Stimulated activated CD4-positive, alpha-beta T cell treated with anti-CD3 and anti-CD28 coated beads, Interleukin-12 subunit alpha, Interleukin-12 subunit beta, amount 100 ng/mL, for 48 hours (primary cell): Measurements from ENCODE around the gene RASAL2.
"Not testable (repeated sequence)": the region's sequence is repeated elsewhere in the genome, so short reads cannot be mapped to it uniquely, and the experiment has no call there.

ENCODE experiments used
- DNase-seq, 3 donors: peaks; one replicate each; pipeline ENCODE4 v3.0.0-alpha.2; 2020; ENCODE audit warnings: low read depth in 2 of 3, low spot score in 1 of 3

The RASAL2 gene

GRCh38 chr1:178220094-178220493 is 126.2 kb downstream of the RASAL2 start:
- DNase-seq = no peak

DNA sequence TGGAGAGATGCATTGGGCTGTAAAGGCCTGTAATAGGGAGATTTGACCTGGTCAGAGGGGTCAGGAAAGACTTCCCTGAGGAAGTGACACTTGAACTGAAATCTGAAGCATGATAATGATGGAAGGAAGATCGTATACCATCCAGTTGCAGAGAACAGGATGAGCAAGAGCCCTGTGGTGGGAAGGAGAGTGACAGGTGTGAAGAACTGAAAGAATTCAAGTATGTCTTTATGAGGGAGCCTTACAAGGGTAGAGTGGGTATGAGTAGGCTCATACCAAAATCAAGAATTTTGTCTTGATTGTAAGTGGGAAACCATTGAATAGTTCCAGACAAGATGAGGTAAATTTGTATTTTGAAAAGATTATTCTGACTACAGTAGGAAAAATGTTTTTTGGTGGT is 129.4 kb downstream of the RASAL2 start:
- DNase-seq = no peak

DNA sequence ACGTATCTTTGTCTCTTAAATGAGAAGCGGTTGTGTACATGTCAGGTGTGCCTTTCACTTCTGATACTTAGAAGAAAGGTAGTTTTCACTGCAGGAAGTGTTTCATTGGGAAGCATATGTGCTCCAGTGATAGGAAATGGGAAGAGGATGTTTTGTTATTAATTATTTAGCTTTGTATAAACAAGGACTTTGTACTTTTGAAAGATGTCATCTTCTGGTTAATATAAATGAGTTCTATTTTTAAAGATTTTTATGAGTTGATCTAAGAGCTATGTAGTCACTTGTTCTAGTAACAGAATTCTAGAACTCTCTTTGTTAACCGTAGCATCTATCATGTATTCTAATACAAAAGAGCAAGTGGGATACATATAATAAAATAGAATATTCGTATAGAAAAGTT is 130.5 kb downstream of the RASAL2 start:
- no peak for DNase-seq

DNA sequence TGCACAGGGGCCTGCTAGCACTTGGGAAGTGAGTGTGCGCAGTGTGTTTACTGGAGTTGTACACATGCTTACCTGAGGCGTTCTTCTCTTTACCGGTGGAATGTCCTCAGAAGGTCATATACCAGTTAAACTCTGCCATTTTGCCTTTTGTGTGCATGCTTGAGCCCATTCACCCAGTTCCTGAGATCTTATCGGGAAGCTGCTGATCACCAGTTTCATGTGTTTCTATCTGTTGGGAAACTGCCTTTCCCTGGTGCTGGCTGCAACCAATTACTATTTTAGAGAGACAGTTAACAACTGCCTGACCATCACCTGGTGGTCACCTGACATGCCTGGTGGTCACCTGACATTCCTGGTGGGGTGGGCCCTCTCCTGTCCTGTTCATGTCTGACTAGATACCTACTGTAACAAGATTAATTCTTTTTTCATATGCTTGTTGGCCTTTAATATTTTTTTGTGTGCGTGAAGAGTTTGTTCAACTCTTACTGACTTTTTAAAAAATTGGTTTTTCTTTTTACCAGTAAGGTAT is 137.0 kb downstream of the RASAL2 start:
- DNase-seq = no peak

DNA sequence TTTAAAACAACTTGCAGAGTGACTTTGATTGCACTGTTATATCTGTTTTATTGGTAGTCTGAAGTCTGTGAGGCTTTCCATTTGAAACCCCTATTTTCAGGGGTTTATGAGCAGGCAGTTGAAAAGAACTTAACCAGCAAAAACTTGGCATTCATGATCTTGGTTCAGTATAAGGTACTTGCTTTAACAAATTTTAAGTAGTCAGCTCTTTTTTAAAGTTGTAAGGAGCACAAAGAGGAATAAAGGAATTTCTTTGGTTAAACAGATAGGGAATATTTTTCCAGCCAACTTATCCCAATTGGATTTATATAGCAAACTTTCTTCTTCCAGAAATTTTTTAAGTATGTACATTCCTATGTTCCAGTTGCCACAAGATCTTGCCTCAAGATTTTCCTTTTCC is 138.2 kb downstream of the RASAL2 start:
- no peak for DNase-seq

DNA sequence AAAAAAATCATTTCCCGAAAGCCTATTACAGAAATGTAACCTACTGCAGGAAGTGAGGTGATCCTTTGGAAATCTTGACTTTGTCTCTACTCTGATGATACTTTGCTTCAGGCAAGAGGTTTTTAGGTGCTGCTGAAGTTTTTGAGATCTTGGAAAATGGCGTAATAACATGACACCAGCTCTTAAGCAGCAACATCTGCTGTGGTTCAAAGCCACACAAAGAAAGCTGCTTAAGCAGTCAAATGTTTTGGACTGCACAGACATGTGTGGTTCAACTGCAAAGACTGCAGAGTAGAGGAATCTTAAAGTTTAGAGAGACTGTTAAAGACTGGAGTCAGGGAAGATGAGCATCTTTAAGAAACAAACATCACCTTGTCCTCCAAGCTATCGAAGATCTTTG is 139.0 kb downstream of the RASAL2 start:
- DNase-seq = no peak

DNA sequence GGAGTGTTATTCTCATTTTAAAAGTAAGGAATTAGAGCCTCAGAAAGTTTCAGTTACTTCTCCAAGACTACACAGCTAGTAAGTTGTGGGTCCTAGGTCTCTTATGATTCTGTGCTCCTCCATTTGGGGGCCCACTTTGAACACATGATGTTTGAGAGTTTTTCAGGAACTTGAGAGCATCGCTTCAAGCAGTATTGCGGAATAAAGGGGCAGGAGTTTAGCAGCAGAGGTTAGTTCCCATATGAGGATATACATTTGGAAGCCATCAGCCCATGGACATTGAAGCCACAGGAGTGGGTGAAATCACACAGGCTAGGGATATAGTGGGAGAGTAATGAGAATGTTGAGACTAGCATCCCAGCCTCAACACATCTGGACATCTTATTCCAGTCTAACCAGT is 143.2 kb downstream of the RASAL2 start:
- no peak for DNase-seq

DNA sequence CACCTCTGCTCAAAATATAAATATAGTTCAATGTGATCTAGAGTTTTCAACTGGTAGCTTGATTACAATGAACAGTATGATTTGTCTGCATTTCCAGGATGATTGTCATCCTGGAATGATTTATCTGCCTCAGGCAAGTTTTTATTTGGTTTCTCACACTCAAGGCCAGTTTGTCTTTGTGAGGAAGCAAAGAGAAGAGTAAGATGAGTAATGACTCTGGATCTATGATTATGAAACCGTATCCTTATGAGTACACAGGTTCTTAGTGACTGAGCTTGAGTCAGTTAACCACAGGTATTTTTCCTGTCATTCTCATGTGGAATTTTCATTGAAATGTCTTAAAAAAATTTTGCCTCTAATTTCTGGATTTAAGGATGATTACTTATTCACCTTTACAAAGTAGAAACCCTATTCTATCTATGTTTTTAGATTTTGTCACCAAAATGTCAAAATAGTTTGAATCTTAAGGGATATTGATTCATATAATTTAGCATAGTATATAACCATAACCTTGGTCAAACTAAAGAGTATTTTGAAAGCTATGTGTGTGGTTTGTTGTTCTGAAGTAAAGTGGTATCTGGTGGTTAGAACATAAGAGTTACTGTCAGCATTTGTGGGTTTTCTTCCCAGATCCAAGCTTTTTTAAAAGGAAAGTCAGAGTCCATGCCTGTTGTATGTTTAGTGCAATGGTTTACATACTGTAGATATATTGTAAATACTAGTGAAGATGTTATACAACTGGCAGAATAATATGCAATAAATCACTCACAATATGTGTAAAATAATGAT is 145.0 kb downstream of the RASAL2 start:
- DNase-seq = no peak

GRCh38 chr1:178241057-178241456 is 147.2 kb downstream of the RASAL2 start:
- no peak for DNase-seq

DNA sequence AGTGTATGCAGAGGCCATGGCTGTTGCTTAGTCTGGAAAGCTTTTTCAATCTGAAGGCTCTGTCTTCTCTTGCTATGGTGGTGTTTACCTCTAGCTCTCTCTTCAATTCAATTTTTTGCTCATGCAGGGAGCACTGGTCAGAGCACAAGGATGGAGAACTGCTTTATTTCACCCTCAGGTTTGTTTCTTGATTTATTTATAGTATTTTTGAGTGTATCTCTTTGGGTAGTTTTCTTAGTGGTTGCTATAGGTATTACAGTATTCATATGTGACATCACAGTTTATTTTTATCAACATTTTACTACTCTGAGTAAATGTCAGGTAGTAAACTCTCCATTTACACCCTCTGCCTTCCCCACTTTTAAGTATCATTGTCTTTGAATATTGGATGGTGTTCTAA is 147.9 kb downstream of the RASAL2 start:
- DNase-seq = no peak

DNA sequence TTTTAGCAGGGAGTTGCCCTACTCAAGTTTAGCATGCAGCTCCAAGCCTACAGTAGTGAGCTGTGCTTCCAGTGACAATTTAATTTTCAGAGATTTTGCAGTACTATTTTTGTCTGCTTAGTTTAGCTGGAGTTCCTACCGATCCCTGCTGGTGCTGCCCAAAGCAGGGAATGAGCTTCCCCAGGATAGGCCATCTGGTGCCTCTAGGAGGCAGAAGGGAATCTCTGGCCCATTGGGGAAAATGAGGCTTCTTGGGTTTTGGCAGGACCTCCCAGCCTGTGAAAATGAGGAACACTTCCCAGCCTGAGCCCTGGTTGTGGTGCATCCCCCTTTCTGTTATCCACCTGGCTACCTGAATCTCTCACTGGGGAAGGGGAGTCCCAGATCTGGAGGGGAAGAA is 149.2 kb downstream of the RASAL2 start:
- no peak for DNase-seq

DNA sequence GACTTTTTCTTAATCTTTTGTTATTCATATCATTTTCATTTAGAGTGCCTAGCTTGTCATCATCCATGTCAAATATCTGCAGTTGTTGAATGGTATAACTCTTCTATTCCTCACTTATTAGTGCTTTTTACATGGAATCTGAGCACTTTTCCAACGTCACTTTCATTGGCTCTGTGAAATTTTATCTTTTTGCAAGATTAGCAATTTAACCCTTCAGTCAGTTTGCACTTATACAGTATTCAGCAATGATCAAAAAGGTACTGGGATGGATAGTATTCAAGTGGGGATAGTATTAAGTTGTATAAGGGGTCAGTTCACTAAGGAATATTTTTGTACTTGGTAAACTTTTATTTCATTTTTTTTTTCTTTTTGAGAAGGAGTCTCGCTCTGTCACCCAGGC is 150.0 kb downstream of the RASAL2 start:
- no peak for DNase-seq

- not testable (repeated sequence) for DNase-seq
Observed at GRCh38 chr1:178248284-178248683, 154.4 kb downstream of the RASAL2 start.

DNA sequence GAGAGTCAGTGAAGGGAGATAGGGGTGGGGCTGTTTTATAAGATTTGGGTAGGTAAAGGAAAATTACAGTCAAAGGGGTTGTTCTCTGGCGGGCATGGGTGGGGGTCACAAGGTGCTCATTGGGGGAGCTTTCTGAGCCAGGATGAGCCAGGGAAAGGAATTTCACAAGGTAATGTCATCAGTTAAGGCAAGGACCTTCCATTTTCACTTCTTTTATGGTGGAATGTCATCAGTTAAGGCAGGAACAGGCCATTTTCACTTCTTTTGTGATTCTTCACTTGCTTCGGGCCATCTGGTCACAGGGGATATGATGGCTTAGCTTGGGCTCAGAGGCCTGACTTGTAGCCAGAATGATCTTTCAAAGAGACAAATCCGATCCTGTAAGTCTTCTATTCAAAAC is 159.7 kb downstream of the RASAL2 start:
- not testable (repeated sequence) for DNase-seq

DNA sequence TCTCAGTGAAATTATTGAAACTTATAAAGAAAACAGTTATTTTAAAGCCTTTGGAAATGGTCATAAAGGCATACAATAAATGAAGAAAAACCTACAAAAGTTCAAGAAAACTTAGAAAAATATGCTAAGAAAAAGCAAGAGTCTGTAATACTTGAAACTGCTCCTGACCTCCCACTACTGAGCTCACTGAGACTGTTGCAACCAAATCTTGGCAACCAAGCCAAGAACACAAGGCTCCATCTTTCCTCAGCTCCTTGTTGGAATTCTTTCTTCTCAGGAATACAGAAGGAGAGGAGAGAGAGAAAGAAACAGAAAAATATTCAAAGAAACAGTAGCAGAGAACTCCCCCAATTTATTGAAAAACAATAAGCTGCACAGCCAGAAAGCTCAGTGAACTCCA is 160.5 kb downstream of the RASAL2 start:
- DNase-seq = no peak

DNA sequence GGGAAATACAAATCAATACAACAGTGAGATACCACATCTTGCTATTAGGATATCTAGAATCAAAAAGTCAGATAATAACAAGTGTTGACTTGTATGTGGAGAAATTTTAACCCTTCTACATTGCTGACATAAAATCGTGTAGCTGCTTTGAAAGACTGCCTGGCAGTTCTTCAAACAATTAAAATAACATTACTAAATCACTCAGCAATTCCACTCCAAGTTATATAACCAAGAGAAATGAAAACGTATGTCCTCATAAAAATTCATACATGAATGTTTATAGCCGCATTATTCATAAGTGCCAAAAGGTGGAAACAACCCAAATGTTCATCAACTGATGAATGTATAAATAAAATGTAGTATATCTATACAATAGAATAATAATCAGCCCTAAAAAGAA is 164.6 kb downstream of the RASAL2 start:
- DNase-seq = no peak

DNA sequence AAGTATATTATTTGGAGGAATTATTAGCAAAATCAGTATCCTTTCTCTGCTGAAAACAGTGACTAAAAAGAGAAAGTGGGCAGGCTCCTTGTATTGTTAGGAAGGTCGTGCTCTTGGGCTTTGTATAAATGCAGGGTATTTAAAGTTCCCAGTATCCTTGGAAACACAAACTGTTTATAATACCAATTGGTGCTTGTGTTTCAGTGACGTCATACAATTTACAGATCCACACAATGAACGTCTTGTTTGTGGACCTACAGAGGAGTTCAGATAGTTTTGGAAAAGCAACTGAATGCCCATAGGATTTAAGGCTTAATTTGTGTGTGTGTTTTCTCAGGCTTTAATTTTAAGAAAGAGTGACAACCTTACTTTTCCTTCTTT is 168.2 kb downstream of the RASAL2 start:
- DNase-seq = no peak

DNA sequence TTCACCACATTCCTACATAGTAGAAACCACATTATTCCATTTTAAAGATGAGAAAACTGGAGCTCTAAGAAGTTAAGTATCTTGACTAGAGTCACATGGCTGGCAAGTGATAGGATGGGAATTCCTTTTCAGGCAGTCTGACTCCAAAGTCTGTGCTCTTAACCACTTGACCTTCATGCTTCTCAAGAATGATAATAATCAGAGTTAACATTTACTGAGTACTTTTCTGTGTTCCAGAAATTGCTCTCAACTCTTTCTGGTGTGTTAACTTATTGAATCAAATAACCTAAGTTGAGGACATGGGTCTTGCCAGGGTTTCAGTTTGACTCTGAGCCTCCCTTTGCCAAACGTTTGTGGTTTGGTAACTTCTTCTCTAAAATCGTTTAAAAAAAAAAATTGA is 169.4 kb downstream of the RASAL2 start:
- DNase-seq = no peak

DNA sequence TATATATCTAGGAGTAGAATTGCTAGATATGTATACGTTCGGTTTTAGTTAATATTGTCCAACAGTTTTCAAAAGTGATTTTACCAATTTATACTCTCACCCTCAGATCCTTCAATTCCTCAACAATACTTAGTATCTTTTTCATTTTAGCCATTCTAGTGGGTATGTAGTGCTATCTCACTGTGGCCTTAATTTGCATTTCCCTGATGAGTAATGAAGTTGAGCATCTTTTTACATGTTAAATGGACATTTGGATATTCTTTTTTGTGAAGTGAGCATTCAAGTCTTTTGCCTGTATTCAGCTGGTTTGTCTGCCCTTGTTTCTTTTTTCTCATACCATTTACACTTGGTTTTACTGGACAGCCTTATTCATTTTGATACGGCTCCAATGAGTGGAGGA is 172.2 kb downstream of the RASAL2 start:
- DNase-seq = no peak

DNA sequence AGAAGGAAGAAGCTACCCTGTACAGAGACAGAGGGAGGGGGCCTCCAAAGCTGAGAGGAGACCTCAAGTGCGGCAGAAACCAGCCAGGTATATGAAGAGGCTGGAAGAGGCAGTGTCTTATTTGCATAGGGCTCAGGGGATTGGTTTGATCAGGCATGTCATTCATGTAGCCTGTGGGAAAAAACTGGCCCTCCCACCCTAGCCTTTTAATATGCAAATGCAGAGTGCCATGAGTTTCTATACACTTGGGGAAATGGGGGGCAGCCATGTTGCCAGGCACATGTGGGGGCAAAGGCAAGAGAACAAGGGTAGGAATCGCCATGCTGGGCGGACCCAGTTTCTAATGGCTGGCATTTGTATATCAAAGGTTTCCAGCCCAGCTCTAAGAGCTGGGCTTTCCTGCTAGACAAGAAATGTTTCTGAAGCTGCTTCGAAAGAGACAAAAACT is 172.7 kb downstream of the RASAL2 start:
- no peak for DNase-seq

DNA sequence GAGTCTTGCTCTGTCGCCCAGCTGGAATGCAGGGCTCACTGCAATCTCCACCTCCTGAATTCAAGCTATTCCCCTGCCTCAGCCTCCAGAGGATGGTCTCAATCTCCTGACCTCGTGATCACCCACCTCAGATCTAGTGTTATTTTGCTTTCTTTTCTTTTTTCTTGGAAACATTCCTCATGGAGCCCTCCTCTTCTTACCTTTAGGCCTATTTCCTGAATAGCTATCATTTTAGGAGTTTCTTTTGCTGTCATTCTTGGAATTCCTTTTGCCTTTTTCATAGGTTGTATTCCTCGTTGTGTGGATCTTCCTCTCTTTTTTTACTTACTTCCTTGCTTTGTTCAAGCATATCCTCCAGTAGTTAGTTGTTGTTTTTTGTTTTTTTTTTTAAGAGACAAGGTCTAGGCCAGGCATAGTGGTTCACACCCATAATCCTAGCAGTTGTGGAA is 173.8 kb downstream of the RASAL2 start:
- DNase-seq = no peak

GRCh38 chr1:178271471-178271870 is 177.6 kb downstream of the RASAL2 start:
- DNase-seq = no peak
